Smooth muscle cell (in vitro differentiated cells): ENCODE measurements around the gene RPS6KL1. TPM values are rescaled to one million over a fixed set of nuclear protein-coding genes. Genes with fewer than 3 reads are reported as not detected.

Source experiments
- DNase-seq: peaks from one replicate; lab custom pipeline; 2025; ENCODE audit not compliant: unreplicated experiment; lab: John Stamatoyannopoulos, UW
- H2AFZ ChIP-seq: fragments of 200-600 bp; sonication (generic); 2 replicates; pipeline ENCODE4 v1.6.0; 2016; ENCODE audit warnings: antibody characterized with exemption, low read depth, mild to moderate bottlenecking
- H3F3A ChIP-seq: fragments of 200-600 bp; sonication (generic); 2 replicates; pipeline ENCODE4 v1.6.0; 2017; ENCODE audit warnings: antibody characterized with exemption, low read depth
- H3K27ac ChIP-seq: fragments of 200-600 bp; sonication (generic); 2 replicates; pipeline ENCODE4 v1.5.1; 2016; ENCODE audit warnings: low read depth, mild to moderate bottlenecking
- H3K27me3 ChIP-seq: fragments of 200-600 bp; sonication (generic); 2 replicates; pipeline ENCODE4 v1.6.1; 2016; ENCODE audit warnings: low read depth, mild to moderate bottlenecking
- H3K36me3 ChIP-seq: fragments of 200-600 bp; sonication (generic); 2 replicates; pipeline ENCODE4 v1.5.1; 2016; ENCODE audit warnings: low read depth
- H3K4me1 ChIP-seq: fragments of 200-600 bp; sonication (generic); 2 replicates; pipeline ENCODE4 v1.5.1; 2016; ENCODE audit warnings: low read depth
- H3K4me2 ChIP-seq: fragments of 200-600 bp; sonication (generic); 2 replicates; pipeline ENCODE4 v1.6.0; 2016; ENCODE audit warnings: mild to moderate bottlenecking
- H3K4me3 ChIP-seq: fragments of 200-600 bp; sonication (generic); 2 replicates; pipeline ENCODE4 v1.5.1; 2016; ENCODE audit warnings: mild to moderate bottlenecking
- H3K79me2 ChIP-seq: fragments of 200-600 bp; sonication (generic); 2 replicates; pipeline ENCODE4 v1.6.0; 2016; ENCODE audit warnings: low read depth, mild to moderate bottlenecking
- H3K9ac ChIP-seq: fragments of 200-600 bp; sonication (generic); 2 replicates; pipeline ENCODE4 v1.6.0; 2016; ENCODE audit warnings: low read depth
- H3K9me3 ChIP-seq: fragments of 200-600 bp; sonication (generic); replicated peaks from 2 replicates; pipeline ENCODE4 v1.5.1; 2016; ENCODE audit warnings: low read depth
- H4K20me1 ChIP-seq: fragments of 200-600 bp; sonication (generic); 2 replicates; pipeline ENCODE4 v1.6.0; 2016; ENCODE audit warnings: low read depth
- CTCF ChIP-seq: fragments of 200-600 bp; sonication (generic); IDR thresholded peaks from 2 replicates; pipeline ENCODE4 v1.5.1; 2017; ENCODE audit warnings: borderline replicate concordance, mild to moderate bottlenecking, antibody characterized with exemption; ENCODE audit not compliant: insufficient read depth, poor library complexity, severe bottlenecking
- WGBS: methylation state at CpG from one replicate; pipeline ENCODE4 v1.1.7; 2016; ENCODE audit warnings: low lambda C conversion rate; 5-methylcytosine and 5-hydroxymethylcytosine counted together
- polyA plus RNA-seq: library from polyadenylated mRNA; unstranded; fragments of >200 nt; fragmentation: Nextera tagmentation; extraction: Ambion mirVana; gene quantifications from 2 replicates; pipeline ENCODE4 v1.2.1, GENCODE V29; 2016
- total RNA-seq: library from RNA; depleted of rRNA; stranded (reverse); fragments of >200 nt; gene quantifications from 2 replicates; pipeline ENCODE4 v1.2.3, GENCODE V29; 2014

The RPS6KL1 gene
- total RNA-seq = 0.09 TPM in 1 of 2 replicates, not detected in the other
- not detected in 2 replicates for polyA plus RNA-seq

- H3K79me2 ChIP-seq = no peaks in the 10 kb centered on the region
- H3K9me3 ChIP-seq = no peaks in the 10 kb centered on the region
- no peak within 1 kb of the TSS for H3K27ac ChIP-seq
- no peaks in the 10 kb centered on the region for H3F3A ChIP-seq
- H3K27me3 ChIP-seq = peaks cover 27% of the 10 kb centered on the region
- H2AFZ ChIP-seq = no peak within 1 kb of the TSS
- no peaks in the 10 kb centered on the region for H3K36me3 ChIP-seq
- no peaks in the 10 kb centered on the region for H4K20me1 ChIP-seq
- no peak for TF ChIP-seq CTCF
- peak within 1 kb of the TSS; percentile 41 for H3K4me3 ChIP-seq
- DNase-seq = no peak
- 3% methylated on average over 32 of the region's 51 CpGs for WGBS
- peak within 1 kb of the TSS; percentile 84 for H3K4me2 ChIP-seq
- H3K9ac ChIP-seq = no peak within 1 kb of the TSS
- H3K4me1 ChIP-seq = no peaks in the 10 kb centered on the region
These were observed at the start of gene RPS6KL1 for GRCh38 chr14:74922752-74923401. TSS of gene RPS6KL1 (minus strand) at chr14:74923260. CDS start at chr14:74921541, 1,719 bp downstream.

DNA sequence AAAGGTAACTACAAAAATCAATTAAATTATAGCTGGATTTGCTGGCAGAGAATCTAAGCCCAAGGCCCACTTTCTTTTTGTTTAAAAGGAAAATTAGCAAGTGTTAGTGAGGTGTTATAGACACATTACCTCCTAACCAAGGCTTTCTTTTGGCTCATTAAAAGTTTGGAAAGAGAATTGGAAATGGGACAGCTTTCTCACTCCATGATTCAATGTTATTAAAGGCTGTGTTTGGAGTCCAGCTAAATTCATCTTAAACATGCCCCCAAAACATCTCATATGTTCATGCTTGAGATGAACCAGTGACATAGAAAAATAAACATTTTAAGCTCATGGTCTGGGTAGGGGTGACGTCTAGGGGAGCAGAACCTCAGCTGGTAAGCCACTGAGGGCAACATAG lies 45.8 kb upstream of the RPS6KL1 start:
- H3K27me3 ChIP-seq = no peaks in the 10 kb centered on the region
- no peaks in the 10 kb centered on the region for H4K20me1 ChIP-seq
- H3K4me1 ChIP-seq = no peaks in the 10 kb centered on the region
- H3K4me2 ChIP-seq = no peak overlapping the region
- WGBS = 61% methylated on average over 1 of the region's 1 CpG
- H3K36me3 ChIP-seq = no peaks in the 10 kb centered on the region
- no peak overlapping the region for H3K9ac ChIP-seq
- no peak for TF ChIP-seq CTCF
- no peaks in the 10 kb centered on the region for H3K9me3 ChIP-seq
- H3K4me3 ChIP-seq = no peak overlapping the region
- no peaks in the 10 kb centered on the region for H3F3A ChIP-seq
- H2AFZ ChIP-seq = no peak overlapping the region
- H3K79me2 ChIP-seq = no peaks in the 10 kb centered on the region
- no peak overlapping the region for H3K27ac ChIP-seq
- DNase-seq = no peak

GRCh38 chr14:74965486-74966153 lies 42.6 kb upstream of the RPS6KL1 start:
- Histone ChIP-seq H3K4me3 (no peak overlapping the region), H3K9me3 (no peaks in the 10 kb centered on the region), H3K27ac (no peak overlapping the region), H3K27me3 (no peaks in the 10 kb centered on the region), H2AFZ (no peak overlapping the region), H4K20me1 (no peaks in the 10 kb centered on the region), H3K4me1 (no peaks in the 10 kb centered on the region), H3K79me2 (no peaks in the 10 kb centered on the region), H3K4me2 (no peak overlapping the region), H3K9ac (no peak overlapping the region), H3K36me3 (no peaks in the 10 kb centered on the region), H3F3A (no peaks in the 10 kb centered on the region)
- 88% methylated on average over 5 of the region's 5 CpGs for WGBS
- no peak for DNase-seq
- no peak for TF ChIP-seq CTCF
